ENCODE measurements around the gene SLC22A6. TPM values are rescaled to one million over a fixed set of nuclear protein-coding genes. Genes with fewer than 3 reads are reported as not detected.

The SLC22A6 gene
- total RNA-seq, 3 donors from 2014 or later: not detected

GRCh38 chr11:62930666-62931065 lies 54.1 kb downstream of the SLC22A6 start:
- no peaks in the 10 kb centered on the region for H3K36me3 Mint-ChIP-seq (ENCODE audit: insufficient read depth)
- H3K4me1 Mint-ChIP-seq (ENCODE audit: low read depth): peaks cover 7% of the 10 kb centered on the region
- peaks cover 56% of the 10 kb centered on the region for H3K27me3 Mint-ChIP-seq (ENCODE audit: low read depth)
- DNase-seq: no peak
- H3K9me3 Mint-ChIP-seq: no peaks in the 10 kb centered on the region
- H3K4me3 Mint-ChIP-seq: no peak overlapping the region
- ATAC-seq: no peak

- Mint-ChIP-seq H3K4me3 (no peak overlapping the region), H3K36me3 (ENCODE audit: insufficient read depth) (no peaks in the 10 kb centered on the region), H3K27me3 (ENCODE audit: low read depth) (peaks cover 61% of the 10 kb centered on the region), H3K9me3 (no peaks in the 10 kb centered on the region), H3K4me1 (ENCODE audit: low read depth) (peaks cover 12% of the 10 kb centered on the region)
- ATAC-seq (no peak), DNase-seq (no peak)
Measured at GRCh38 chr11:62930157-62930556, 54.6 kb downstream of the SLC22A6 start.

GRCh38 chr11:62928011-62928410 lies 56.8 kb downstream of the SLC22A6 start:
- H3K4me3 Mint-ChIP-seq: no peak overlapping the region
- H3K4me1 Mint-ChIP-seq (ENCODE audit: low read depth): peaks cover 21% of the 10 kb centered on the region
- no peaks in the 10 kb centered on the region for H3K9me3 Mint-ChIP-seq
- H3K27me3 Mint-ChIP-seq (ENCODE audit: low read depth): peaks cover 69% of the 10 kb centered on the region
- no peaks in the 10 kb centered on the region for H3K36me3 Mint-ChIP-seq (ENCODE audit: insufficient read depth)
- ATAC-seq (no peak), DNase-seq (no peak)

GRCh38 chr11:62926680-62927455 lies 57.9 kb downstream of the SLC22A6 start:
- Mint-ChIP-seq H3K36me3 (ENCODE audit: insufficient read depth) (no peaks in the 10 kb centered on the region), H3K4me3 (no peak overlapping the region), H3K9me3 (no peaks in the 10 kb centered on the region), H3K4me1 (ENCODE audit: low read depth) (peaks cover 27% of the 10 kb centered on the region), H3K27me3 (ENCODE audit: low read depth) (peaks cover 74% of the 10 kb centered on the region)
- DNase-seq (no peak), ATAC-seq (no peak)

Other genes with a start within 250 kb of the SLC22A6 start
- gene ZBTB3, start 230.8 kb downstream of the SLC22A6 start, total RNA-seq: 1 to 10 TPM; 5.7 to 6.9 (median 6.5) TPM
- 100 to 1,000 TPM; 143 to 145 (median 144) TPM for gene POLR2G, start 223.4 kb downstream of the SLC22A6 start, total RNA-seq
- gene TAF6L, start 213.6 kb downstream of the SLC22A6 start, total RNA-seq: 10 to 100 TPM; 27.2 to 34.3 (median 29.1) TPM
- 10 to 100 TPM; 26.8 to 35.4 (median 31.6) TPM for gene TMEM179B, start 197.6 kb downstream of the SLC22A6 start, total RNA-seq
- gene TMEM223, start 193.0 kb downstream of the SLC22A6 start, total RNA-seq: 10 to 100 TPM in 2 of 3 donors, 1 to 10 TPM in 1; 9.4 to 12.1 (median 11.6) TPM
- gene NXF1, start 179.5 kb downstream of the SLC22A6 start, total RNA-seq: 100 to 1,000 TPM; 138 to 180 (median 158) TPM
- gene STX5, start 152.9 kb downstream of the SLC22A6 start, total RNA-seq: 10 to 100 TPM; 22.3 to 31.6 (median 28.4) TPM
- gene TEX54, start 152.1 kb downstream of the SLC22A6 start, total RNA-seq: under 1 TPM; 0.63 to 0.92 (median 0.89) TPM
- gene WDR74, start 145.4 kb downstream of the SLC22A6 start, total RNA-seq: 100 to 1,000 TPM; 228 to 254 (median 235) TPM
- 100 to 1,000 TPM; 580 to 683 (median 586) TPM for gene SLC3A2, start 104.1 kb downstream of the SLC22A6 start, total RNA-seq
- not detected for gene CHRM1, start 63.6 kb downstream of the SLC22A6 start, total RNA-seq
- not detected for gene SLC22A8, start 30.9 kb upstream of the SLC22A6 start, total RNA-seq
- not detected for gene SLC22A24, start 159.3 kb upstream of the SLC22A6 start, total RNA-seq